ENCODE data around the gene STX3.
A peak's percentile ranks its signal among the peaks of the same experiment; 100 is the strongest.

- TF ChIP-seq, protein P1, sequence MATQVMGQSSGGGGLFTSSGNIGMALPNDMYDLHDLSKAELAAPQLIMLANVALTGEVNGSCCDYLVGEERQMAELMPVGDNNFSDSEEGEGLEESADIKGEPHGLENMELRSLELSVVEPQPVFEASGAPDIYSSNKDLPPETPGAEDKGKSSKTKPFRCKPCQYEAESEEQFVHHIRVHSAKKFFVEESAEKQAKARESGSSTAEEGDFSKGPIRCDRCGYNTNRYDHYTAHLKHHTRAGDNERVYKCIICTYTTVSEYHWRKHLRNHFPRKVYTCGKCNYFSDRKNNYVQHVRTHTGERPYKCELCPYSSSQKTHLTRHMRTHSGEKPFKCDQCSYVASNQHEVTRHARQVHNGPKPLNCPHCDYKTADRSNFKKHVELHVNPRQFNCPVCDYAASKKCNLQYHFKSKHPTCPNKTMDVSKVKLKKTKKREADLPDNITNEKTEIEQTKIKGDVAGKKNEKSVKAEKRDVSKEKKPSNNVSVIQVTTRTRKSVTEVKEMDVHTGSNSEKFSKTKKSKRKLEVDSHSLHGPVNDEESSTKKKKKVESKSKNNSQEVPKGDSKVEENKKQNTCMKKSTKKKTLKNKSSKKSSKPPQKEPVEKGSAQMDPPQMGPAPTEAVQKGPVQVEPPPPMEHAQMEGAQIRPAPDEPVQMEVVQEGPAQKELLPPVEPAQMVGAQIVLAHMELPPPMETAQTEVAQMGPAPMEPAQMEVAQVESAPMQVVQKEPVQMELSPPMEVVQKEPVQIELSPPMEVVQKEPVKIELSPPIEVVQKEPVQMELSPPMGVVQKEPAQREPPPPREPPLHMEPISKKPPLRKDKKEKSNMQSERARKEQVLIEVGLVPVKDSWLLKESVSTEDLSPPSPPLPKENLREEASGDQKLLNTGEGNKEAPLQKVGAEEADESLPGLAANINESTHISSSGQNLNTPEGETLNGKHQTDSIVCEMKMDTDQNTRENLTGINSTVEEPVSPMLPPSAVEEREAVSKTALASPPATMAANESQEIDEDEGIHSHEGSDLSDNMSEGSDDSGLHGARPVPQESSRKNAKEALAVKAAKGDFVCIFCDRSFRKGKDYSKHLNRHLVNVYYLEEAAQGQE (IDR thresholded peaks at IDR 0.05; ENCODE audit: insufficient replicate concordance, low read depth): no peak
- TF ChIP-seq GABPA (IDR thresholded peaks at IDR 0.05; ENCODE audit: low read depth): no peak
- TF ChIP-seq, protein P2, sequence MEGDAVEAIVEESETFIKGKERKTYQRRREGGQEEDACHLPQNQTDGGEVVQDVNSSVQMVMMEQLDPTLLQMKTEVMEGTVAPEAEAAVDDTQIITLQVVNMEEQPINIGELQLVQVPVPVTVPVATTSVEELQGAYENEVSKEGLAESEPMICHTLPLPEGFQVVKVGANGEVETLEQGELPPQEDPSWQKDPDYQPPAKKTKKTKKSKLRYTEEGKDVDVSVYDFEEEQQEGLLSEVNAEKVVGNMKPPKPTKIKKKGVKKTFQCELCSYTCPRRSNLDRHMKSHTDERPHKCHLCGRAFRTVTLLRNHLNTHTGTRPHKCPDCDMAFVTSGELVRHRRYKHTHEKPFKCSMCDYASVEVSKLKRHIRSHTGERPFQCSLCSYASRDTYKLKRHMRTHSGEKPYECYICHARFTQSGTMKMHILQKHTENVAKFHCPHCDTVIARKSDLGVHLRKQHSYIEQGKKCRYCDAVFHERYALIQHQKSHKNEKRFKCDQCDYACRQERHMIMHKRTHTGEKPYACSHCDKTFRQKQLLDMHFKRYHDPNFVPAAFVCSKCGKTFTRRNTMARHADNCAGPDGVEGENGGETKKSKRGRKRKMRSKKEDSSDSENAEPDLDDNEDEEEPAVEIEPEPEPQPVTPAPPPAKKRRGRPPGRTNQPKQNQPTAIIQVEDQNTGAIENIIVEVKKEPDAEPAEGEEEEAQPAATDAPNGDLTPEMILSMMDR (IDR thresholded peaks at IDR 0.05; ENCODE audit: insufficient read depth, low read length): peak; percentile 38
- TF ChIP-seq POLR2AphosphoS5 (IDR thresholded peaks at IDR 0.05; ENCODE audit: low read depth): no peak
- TF ChIP-seq SPI1 (IDR thresholded peaks at IDR 0.05; ENCODE audit: borderline replicate concordance, low read depth): no peak
Observed at GRCh38 chr11:59822989-59823566, 67.9 kb downstream of the STX3 start.

Data from HL-60 (cell line).